H1 (cell line): Measurements from ENCODE around the gene DPT. TPM values are rescaled to one million over a fixed set of nuclear protein-coding genes. Genes with fewer than 3 reads are reported as not detected.

ENCODE experiments used
- EZH2 ChIP-seq: fragments of 200-600 bp; sonication (generic); IDR thresholded peaks from 2 replicates; pipeline ENCODE4 v1.7.1; 2012; ENCODE audit warnings: low read depth, mild to moderate bottlenecking, moderate library complexity, low read length, inconsistent platforms; ENCODE audit not compliant: severe bottlenecking
- polyA plus RNA-seq, 7 experiments: library from polyadenylated mRNA; depleted of rRNA in 3 of 7; stranded (reverse) in 5 of 7; unstranded in 2 of 7; fragments of >200 nt in 5 of 7; fragments of 200-250 nt in 2 of 7; gene quantifications; 1 replicate in 5 of 7; 2 replicates in 1 of 7; 4 replicates in 1 of 7; pipeline versions ENCODE4 v1.2.1 to v1.2.3, GENCODE V29; 2011 to 2013; ENCODE audit warnings: missing spikeins in 2 of 7, mixed read lengths in 2 of 7
- total RNA-seq: library from RNA; stranded (reverse); fragmentation: NEBNext Ultra II Directional; extraction: Animal tissue kit (Norgen Biotek cat#: 25700); gene quantifications from 2 replicates; pipeline ENCODE4 v1.2.1, GENCODE V29; 2021

The DPT gene
- total and polyA plus RNA-seq, 2 of the 8 experiments (the other 6 are each of a cell fraction or from before 2014, with no cell fraction given): not detected

GRCh38 chr1:168706391-168706992 lies 22.5 kb downstream of the DPT start (continued):
- no peak for TF ChIP-seq EZH2
